ENCODE measurements around the gene CSNK1D.
"Not testable (repeated sequence)": the region's sequence is repeated elsewhere in the genome, so short reads cannot be mapped to it uniquely, and the experiment has no call there.

Gene CSNK1D

DNA sequence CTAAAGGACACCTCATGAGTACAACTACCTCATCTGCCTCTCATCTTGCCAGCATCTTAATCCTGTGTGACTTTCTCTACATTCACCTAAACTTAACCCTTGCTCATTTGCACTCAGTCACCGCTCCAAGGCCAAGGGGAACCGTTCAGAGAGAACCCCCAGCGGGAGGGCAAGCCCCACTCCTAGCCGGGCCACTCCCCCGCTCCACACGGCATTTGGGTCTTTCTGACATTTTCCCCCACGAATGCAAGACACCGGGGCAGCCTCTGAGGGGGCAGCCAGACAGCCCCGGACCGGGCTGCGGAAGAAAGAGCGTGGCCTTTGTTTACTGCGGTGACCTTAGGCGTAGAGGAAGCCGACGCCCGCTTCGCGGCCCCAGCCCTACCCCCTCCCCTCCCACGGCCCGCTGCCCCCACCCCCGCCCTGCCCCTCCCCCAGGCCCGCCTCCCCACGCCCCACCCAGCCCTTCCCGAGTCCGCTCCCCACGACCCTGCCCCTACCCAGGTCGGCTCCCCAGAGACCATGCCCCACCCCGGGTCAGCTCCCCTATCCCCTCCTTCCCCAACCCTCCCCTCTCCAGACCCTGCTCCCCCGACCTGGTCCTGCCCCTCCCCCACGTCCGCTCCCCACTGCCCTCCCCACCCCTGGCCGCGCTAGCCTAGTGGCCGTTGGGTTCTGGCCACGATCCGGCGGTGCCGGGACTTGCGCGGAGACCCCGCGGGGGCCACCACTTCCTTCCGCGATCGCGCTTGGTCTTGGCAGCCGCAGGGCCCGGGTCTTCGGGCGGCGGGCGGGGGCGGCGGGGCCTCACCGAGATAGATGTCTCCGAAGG, 789 bp downstream of the CSNK1D start:
- no peak for DNase-seq

DNA sequence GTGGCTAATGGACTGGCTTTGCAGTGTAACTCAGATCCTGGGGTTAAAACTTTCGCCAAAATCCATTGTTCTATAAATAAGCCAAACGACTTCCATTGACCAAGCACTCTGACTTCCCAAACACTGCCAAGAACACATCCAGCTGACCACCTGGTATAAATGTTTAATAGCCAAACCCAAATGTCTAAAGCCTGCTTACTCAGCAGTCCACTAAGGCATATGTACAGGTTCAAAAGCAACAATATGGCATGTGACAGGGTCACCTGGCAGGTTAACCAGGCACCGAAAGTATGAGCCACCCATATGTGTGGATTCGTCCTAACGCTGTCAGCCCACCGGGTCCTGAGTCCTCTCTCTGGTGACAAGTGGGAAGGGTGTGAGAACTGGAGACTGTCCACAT, 2.1 kb downstream of the CSNK1D start:
- DNase-seq, result no peak

DNA sequence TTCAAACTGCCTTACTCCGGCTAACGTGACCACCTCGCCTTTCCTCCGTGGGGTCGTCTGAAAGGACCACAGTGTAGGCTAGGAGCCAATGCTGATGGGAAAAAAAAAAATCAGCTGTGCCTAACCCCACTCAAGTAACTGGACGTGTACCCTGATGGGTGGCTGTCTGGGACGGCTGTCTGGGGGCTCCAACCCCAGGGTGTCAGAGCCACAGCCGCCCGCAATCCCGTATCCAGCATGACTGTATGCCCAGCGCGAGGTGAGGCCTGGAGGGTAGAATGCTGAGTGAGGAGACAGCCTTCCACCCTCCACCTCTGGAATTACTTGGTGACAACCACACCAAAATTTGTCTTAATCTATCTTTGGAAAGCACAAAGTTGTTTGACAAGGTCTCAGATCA, 2.8 kb downstream of the CSNK1D start:
- DNase-seq, result no peak

DNA sequence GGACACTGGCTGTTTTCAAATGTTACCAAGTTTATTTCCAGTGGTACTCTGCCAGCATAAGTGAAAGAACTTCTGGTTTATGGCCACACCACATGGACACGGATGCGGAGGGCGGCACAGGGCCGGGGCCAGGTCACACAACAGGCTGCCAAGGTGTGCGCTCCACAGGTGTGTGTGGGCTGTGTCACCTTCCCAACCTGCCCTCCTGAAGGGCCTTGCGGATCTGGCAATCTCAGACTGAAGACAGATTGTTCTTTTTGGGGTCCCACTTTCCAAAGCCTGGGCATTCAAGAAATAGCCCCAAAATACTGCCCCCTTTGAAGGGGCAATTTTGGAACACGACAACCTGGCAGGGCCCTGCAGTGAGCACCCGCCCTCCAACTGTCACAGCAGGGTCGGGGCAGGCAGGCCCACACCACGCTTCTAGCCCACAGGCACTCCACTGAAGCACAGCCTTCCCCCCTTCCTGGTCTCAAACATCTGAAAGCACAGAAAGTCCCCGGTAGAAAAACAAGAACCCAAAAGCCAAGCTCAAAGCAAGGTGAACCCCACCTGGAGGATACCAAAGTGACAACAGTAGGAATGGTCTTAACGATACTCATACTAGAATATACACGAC, 3.5 kb downstream of the CSNK1D start:
- no peak for DNase-seq

DNA sequence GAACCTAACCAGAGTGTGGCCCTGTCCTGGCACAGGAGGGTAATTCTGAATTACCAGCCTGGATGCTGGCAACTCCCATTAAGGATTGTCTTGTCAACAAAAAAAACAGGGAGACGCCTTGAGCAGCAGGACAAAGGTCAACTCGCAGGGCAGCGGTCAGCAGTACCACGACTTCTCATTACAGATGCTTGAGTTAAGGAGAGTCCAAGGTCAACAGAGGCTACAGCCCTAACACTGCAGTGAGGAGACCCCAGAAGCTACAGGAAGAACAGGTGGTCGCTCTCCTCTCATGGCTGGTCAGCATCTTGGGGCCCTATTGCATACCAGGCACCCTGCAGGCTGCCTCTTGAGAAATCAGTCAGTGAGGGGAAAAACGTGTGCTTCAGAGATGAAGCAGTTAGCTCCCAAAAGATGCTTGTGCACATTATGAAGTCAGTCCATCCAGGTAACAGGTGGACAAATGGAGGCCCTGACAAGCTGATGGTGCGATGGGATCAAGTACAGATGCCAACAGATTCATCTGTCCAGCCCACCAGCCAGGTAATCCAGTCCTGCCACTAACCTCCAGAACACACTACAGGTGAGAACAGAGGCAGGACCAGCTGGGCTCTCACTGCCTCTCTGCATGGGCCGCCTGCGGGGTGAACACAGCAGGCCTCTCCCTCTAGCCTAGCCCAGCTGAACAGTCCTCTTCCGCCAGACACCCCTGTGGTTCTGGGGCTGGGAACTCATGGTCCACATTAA, 4.2 kb downstream of the CSNK1D start:
- DNase-seq, result no peak

DNA sequence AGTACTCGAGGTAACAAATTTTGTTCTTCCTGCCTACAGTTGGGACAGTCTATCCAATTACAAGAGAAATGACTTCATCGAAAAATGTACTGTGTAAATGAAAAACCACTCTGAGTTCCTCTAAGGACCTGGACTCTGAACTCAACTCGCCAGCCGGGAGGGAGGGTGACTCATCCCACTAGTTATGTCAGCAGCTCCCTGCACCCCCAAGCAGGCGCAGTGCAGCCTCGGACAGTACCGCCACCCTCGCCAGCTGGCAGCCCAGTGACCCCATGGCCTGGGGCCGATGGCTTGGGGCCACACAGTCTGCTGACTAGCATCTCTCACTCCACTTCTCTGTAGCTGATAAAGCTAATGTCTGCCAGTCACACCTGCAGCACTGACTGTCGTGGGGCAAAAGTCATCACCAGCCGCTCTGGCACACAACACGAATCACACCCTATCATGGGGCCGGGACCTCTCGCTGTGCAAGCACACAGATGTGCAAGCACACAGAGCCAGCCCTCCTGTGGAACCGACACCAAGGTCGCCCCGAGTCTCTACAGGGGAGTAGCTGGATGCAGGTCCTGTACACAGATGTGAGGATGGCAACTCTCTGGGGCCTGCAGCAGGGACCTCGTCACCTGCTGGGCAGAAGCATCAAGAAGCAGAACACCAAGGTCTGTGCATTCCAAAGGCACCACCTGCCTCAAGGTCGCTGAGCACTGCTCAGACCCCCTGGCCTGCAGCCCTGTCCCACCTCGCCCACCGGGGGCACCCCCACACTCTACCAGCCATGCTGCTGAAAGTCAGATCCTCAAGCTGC, 5.7 kb downstream of the CSNK1D start:
- no peak for DNase-seq

DNA sequence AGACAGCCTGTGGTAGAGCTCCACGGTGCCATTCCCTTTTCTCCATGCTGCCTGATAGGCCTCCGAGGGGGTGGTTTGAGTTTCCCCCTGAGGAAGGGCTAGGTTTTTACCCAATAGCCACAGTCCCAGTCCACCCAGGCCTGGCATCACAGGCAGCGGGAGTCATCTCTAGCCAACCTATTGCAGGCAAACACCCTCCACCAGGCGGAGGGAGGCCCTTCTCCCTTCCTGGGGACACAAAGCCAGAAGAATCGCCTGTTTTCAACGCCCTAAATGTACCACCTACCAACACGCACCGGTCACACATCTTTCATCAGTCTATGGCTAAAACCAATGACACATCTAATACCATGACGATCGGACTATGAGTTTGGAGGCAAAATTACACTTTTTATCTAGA, 7.4 kb downstream of the CSNK1D start:
- no peak for DNase-seq

DNA sequence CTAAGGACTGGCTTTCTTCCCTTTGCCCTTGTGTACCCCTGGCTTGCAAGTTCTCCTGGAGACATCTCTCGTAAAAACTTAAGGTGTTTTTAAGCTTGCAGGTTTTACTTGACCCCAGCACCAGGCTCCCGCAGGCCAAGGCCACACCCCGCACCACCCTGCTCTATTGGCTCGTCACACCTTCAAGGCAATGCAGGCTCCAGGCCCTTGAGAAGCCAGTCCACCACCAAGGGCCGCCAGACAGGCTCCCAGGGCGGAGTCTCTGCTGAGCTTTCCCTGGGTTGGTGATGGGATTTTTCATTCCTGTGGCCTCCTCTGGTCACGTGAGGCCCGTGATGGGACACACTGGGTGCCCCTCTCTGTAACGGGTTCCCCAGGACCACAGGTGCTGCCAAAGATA, 9.9 kb downstream of the CSNK1D start:
- no peak for DNase-seq

DNA sequence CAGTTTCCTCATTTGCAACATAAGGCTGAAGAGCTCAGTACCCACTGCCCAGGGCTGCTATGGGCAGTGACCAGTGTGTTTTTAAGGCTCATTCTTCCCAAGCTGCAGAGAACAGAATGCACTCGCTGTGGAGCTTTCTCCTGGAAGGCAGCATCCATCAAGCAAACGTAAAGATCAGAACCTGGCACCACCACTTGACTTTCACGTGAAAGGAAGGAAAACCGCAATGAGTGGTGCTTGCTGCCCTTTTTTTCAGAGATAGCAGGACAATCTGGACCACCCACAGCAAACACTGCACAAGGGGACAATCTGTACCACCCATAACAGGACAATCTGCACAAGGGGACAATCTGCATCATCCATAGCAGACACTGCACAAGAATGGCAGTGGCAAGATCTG, 11.2 kb downstream of the CSNK1D start:
- no peak for DNase-seq

DNA sequence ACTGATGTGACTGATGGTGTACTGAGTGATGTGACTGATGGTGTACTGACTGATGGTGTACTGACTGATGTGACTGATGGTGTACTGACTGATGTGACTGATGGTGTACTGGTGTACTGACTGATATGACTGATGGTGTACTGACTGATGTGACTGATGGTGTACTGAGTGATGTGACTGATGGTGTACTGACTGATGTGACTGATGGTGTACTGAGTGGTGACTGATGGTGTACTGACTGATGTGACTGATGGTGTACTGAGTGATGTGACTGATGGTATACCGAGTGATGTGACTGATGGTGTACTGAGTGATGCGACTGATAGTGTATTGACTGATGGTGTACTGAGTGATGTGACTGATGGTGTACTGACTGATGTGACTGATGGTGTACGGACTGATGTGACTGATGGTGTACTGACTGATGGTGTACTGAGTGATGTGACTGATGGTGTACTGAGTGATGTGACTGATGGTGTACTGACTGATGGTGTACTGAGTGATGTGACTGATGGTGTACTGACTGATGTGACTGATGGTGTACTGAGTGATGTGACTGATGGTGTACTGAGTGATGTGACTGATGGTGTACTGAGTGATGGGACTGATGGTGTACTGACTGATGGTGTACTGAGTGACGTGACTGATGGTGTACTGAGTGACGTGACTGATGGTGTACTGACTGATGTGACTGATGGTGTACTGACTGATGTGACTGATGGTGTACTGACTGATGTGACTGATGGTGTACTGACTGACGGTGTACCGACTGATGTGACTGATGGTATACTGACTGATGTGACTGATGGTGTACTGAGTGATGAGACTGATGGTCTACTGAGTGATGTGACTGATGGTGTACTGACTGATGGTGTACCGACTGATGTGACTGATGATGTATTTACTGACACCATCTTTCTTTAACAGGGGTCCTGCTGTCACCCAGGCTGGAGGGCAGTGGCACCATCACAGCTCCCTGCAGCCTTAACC, 13.2 kb downstream of the CSNK1D start:
- not testable (repeated sequence) for DNase-seq

DNA sequence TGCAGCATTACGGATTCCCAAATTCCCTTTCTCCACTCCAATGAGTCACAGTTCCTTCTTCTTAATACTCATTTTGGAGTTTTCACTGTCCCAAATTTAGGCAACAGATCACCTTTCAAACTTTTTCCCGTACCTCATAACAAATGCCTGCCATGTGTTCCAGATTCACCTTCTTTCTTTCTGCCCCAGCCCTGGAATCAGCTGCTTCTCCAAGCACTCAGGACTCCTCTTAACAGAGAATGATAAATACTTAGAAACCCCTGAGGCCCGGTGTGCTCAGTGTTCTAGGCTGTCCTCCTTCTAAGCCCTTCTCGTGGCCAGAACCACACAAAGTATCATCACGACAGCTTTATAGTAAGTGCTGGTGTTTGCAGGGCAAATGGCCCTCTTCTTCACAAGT, 14.9 kb downstream of the CSNK1D start:
- DNase-seq, result no peak

DNA sequence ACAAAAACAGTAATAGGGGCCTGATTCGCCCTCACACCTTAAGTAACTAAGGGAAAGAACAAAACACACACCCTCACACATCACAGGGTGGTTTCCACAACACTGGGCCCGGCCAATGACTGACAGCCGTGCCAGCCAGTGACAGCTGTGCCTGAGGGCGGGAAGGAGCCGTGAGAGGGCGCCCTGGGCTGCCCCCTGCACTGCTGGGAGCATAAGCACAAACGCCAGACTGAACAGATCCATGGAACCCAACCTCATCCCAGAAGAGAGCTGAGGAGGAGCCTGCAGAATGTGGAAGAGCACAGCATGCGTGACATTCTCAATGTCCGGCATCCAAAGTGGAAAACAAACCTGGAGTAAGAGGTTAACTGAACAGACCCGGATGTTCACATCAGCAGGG, 16.0 kb downstream of the CSNK1D start:
- DNase-seq, result no peak

DNA sequence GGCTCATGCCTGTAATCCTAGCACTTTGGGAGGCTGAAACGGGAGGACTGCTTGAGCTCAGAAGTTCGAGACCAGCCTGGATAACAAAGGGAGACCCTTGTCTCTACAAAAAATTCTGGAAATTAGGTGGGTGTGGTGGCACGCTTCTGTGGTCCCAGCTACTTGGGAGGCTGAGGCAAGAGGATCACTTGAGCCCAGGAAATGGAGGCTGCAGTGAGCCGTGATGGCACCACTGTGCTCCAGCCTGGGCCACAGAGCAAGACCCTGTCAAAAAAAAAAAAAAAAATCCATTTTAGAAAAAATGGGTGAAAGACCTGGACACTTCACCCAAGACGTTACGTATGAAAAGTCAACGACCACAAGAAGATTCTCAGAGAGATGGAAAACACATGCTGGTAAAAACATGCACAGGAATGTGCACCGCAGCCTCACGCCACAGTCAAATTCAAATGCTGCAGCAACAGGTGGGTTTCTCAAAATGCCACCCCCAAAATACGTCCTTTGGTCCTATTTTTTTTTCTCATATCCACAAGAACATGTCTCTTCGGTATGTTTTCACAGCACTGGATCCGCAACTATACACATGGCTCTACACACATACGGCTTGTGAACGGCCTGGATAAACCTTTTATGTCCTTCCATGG, 17.1 kb downstream of the CSNK1D start:
- DNase-seq, result no peak

DNA sequence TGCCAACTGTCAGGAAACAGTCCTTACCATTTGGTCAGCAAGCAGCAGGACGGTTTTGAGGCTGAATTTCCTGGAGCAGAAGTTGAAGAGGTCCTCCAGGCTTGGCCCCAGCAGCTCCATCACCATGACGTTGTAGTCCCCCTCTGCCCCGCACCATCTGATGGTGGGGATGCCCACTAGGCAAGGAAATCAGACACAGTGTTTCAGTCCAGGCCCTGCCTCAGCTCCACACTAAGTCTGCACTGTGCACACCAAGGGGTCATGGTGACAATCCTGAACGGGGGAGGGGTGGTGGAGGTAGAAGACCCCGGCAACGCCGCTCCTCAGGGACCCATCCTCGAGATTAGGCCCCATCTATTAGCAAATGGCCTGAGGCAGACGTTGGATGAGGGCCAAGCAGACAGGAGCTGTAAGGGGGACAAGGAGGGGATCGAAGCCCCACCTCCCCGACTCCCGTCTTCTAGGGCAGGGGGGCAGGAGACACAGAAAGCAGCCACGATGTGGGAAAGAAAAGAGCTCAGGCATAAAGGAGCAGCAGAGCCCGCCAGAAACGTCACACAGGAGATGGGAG, 18.0 kb downstream of the CSNK1D start:
- no peak for DNase-seq

DNA sequence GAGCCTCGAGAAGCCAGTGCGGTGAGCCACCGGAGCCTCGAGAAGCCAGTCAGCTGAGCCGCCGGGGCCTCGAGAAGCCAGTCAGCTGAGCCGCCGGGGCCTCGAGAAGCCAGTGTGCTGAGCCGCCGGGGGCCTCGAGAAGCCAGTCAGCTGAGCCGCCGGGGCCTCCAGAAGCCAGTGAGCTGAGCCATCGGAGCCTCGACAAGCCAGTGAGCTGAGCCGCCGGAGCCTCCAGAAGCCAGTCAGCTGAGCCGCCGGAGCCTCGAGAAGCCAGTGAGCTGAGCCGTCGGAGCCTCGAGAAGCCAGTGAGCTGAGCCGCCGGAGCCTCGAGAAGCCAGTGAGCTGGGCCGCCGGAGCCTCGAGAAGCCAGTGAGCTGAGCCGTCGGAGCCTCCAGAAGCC, 18.8 kb downstream of the CSNK1D start:
- DNase-seq, result not testable (repeated sequence)

DNA sequence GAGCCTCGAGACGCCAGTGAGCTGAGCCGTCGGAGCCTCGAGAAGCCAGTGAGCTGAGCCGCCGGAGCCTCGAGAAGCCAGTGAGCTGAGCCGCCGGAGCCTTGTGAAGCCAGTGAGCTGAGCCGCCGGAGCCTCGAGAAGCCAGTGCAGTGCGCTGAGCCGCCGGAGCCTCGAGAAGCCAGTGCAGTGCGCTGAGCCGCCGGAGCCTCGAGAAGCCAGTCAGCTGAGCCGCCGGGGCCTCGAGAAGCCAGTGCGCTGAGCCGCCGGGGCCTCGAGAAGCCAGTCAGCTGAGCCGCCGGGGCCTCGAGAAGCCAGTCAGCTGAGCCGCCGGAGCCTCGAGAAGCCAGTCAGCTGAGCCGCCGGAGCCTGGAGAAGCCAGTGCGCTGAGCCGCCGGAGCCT, 19.4 kb downstream of the CSNK1D start:
- DNase-seq, result not testable (repeated sequence)

DNA sequence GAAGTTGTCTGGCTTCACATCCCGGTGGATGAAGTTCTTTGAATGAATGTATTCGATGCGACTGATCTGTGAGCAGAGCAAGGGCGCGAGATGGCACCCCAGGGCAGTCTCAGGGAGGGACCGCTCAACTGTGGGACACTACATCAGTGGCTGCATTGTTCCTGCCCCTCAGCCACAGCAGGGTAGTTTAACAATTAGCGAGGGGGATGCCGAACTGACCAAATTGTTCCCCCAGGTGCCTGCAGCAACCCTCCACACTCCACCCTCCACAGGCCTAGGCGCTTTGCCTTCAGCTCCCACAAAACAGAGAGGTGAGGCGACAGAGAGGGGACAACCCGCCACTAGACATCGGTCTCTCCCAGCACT, 20.3 kb downstream of the CSNK1D start:
- DNase-seq, result no peak

DNA sequence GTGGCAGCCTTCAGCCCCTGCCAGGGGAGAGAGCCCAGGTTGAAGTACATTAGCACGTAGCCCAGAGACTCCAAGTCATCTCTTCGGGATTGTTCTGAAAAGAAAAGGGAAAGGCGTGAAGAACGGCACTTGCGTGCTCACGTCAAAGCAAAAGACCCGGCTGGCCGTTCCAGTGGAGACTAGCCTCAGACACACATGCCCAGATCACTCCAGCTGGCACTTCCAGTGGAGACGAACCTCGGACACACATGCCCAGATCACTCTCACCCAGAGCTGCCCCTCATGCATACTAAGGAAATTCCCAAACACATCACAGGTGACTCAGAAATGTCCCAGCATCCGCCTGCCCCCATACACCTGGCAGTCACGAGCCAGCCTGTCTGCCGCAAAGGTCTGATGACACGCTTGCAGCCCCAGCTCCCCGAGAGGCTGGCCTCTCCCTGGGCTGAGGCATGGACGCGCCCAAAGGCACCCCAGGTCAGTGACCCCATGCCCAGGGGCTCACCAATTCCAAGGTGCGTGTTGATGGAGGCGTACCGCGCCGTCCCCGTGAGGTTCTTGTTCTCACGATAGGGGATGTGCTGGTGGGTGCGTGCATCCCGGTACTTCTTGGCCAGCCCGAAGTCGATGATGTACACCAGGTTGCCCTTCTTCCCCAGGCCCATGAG, 20.9 kb downstream of the CSNK1D start:
- no peak for DNase-seq

DNA sequence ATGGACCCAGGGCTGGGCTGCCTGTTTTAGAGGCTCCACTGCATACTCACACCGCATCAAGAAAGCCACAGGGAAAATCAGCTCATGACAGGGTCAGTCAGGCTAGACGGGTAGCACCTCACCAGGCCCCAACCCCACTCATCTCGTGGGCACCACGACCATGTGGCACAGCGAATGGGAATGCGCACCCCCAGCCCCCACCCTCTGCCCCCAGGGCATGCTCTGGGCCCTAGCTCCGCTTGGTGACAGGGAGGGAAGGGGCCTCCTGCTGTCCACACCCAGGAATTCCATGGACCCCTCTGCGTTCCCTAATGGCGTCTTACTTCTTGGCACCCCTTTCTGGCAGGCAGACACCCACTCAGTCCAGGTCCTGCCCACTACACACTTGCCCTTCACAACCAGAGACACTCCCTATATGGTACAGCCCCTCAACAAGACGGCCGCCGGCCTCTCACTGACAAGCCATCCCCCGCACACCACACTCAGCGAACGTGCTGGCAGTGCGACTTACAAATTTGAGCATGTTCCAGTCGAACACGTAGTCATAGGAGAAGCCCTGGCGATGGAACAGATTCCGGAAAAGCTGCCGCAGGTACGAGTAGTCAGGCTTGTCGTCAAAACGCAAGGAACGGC, 22.5 kb downstream of the CSNK1D start:
- DNase-seq, result no peak

Measured in SHP77 (cell line).